ENCODE data around the gene RENBP. TPM values are rescaled to one million over a fixed set of nuclear protein-coding genes. Genes with fewer than 3 reads are reported as not detected.

The RENBP gene
- total and polyA plus RNA-seq, 9 of the 15 experiments (the other 6 are each of a cell fraction or from before 2014, with no cell fraction given): 0.07 to 14.8 (median 10.6) TPM; not detected in 1

DNA sequence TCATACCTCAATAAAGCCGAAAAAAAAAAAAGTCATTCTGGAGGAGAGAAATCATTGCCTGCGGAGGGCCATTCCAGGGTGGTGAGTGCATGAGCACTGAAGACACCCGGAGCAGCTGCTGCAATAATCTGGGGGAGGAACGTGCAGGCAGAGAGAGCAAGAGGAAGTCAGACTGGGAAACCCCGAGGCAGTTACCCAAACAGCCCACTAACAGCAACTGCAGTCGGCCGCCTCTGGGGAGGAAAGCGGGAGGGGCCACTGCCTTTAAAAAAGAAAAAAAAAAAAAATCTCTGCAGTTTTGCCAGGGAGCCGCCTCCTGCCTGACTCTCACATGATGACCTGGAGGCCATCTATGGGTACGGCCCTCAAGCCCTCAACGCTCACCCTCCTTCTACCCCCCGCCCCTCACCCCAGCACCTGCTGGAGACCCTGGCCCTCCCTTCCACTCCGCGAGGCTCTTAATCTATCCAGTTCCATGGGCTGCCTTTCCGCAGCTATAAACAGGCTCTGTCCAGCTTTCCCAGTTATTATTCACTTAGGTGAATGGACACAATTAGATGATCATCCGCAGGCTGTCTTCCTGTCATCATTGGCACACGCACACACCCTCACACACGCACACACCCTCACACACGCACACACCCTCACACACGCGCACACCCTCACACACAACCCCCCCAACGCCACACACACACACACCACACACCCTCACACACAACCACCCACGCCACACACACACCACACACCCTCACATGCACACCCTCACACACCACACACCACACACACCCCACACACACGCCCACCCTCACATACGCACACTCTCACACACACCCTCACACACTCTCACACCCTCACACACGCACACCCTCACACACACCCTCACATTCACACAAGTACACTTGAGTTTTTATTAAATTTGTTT lies 43.4 kb downstream of the RENBP start (continued):
- 0 out of 2 replicates have a peak, but pooled peaks have one; percentile 21 for TF ChIP-seq SUPT5H (IDR thresholded peaks at IDR 0.05)
- TF ChIP-seq ZNF232 (CRISPR knock-in tag; IDR thresholded peaks at IDR 0.05): no peak
- no peak for TF ChIP-seq CBX8 (IDR thresholded peaks at IDR 0.05; ENCODE audit: borderline replicate concordance, extremely low read depth, low read depth, low read length, poor library complexity, severe bottlenecking)
- 0 out of 2 replicates have a peak, but pooled peaks have one; percentile 36 for TF ChIP-seq LCOR (CRISPR knock-in tag; IDR thresholded peaks at IDR 0.05)
- 0 out of 2 replicates have a peak, but pooled peaks have one; percentile 33 for TF ChIP-seq TCF3 (CRISPR knock-in tag; IDR thresholded peaks at IDR 0.05)
- TF ChIP-seq, protein P1, sequence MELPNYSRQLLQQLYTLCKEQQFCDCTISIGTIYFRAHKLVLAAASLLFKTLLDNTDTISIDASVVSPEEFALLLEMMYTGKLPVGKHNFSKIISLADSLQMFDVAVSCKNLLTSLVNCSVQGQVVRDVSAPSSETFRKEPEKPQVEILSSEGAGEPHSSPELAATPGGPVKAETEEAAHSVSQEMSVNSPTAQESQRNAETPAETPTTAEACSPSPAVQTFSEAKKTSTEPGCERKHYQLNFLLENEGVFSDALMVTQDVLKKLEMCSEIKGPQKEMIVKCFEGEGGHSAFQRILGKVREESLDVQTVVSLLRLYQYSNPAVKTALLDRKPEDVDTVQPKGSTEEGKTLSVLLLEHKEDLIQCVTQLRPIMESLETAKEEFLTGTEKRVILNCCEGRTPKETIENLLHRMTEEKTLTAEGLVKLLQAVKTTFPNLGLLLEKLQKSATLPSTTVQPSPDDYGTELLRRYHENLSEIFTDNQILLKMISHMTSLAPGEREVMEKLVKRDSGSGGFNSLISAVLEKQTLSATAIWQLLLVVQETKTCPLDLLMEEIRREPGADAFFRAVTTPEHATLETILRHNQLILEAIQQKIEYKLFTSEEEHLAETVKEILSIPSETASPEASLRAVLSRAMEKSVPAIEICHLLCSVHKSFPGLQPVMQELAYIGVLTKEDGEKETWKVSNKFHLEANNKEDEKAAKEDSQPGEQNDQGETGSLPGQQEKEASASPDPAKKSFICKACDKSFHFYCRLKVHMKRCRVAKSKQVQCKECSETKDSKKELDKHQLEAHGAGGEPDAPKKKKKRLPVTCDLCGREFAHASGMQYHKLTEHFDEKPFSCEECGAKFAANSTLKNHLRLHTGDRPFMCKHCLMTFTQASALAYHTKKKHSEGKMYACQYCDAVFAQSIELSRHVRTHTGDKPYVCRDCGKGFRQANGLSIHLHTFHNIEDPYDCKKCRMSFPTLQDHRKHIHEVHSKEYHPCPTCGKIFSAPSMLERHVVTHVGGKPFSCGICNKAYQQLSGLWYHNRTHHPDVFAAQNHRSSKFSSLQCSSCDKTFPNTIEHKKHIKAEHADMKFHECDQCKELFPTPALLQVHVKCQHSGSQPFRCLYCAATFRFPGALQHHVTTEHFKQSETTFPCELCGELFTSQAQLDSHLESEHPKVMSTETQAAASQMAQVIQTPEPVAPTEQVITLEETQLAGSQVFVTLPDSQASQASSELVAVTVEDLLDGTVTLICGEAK (IDR thresholded peaks at IDR 0.05): peak; percentile 62
- TF ChIP-seq, protein P1 (CRISPR knock-in tag; IDR thresholded peaks at IDR 0.05): no peak
- no peak for TF ChIP-seq HNRNPK (IDR thresholded peaks at IDR 0.05; ENCODE audit: low read depth, low read length, poor library complexity, severe bottlenecking)
- no peak for TF ChIP-seq RB1 (IDR thresholded peaks at IDR 0.05; ENCODE audit: low read depth)
- no peak for TF ChIP-seq SAP30 (IDR thresholded peaks at IDR 0.05; ENCODE audit: borderline replicate concordance, insufficient read depth, low read depth, low read length, poor library complexity, severe bottlenecking)
- no peak for TF ChIP-seq ZNF431 (CRISPR knock-in tag; IDR thresholded peaks at IDR 0.05)
- TF ChIP-seq, protein P2, sequence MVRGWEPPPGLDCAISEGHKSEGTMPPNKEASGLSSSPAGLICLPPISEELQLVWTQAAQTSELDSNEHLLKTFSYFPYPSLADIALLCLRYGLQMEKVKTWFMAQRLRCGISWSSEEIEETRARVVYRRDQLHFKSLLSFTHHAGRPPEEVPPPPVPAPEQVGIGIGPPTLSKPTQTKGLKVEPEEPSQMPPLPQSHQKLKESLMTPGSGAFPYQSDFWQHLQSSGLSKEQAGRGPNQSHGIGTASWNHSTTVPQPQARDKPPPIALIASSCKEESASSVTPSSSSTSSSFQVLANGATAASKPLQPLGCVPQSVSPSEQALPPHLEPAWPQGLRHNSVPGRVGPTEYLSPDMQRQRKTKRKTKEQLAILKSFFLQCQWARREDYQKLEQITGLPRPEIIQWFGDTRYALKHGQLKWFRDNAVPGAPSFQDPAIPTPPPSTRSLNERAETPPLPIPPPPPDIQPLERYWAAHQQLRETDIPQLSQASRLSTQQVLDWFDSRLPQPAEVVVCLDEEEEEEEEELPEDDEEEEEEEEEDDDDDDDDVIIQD (CRISPR knock-in tag; IDR thresholded peaks at IDR 0.05): no peak
- no peak for TF ChIP-seq SMARCA5 (IDR thresholded peaks at IDR 0.05)
- no peak for TF ChIP-seq IRF2 (CRISPR knock-in tag; IDR thresholded peaks at IDR 0.05)
- TF ChIP-seq ZNF121 (CRISPR knock-in tag; conservative IDR thresholded peaks at IDR 0.05): no peak
- TF ChIP-seq GABPA (tag; conservative IDR thresholded peaks at IDR 0.05; ENCODE audit: low read depth): peak; percentile 54
